Liver (tissue), 9 donors: ENCODE results near the gene ZDHHC4. TPM values are rescaled to one million over a fixed set of nuclear protein-coding genes. Genes with fewer than 3 reads are reported as not detected.
A peak's percentile ranks its signal among the peaks of the same experiment; 100 is the strongest.
"Not testable (repeated sequence)": the region's sequence is repeated elsewhere in the genome, so short reads cannot be mapped to it uniquely, and the experiment has no call there.

Experiments used
- DNase-seq: peaks from one replicate; pipeline ENCODE4 v3.0.0-alpha.2; 2017; ENCODE audit warnings: low spot score
- H3K27ac ChIP-seq, 2 donors: one replicate each; pipeline ENCODE4 v1.7.0; 2013; ENCODE audit warnings: inconsistent platforms in 2 of 2, low read length in 2 of 2, control low read depth in 1 of 2, low read depth in 1 of 2, mild to moderate bottlenecking in 1 of 2
- H3K27me3 ChIP-seq, 4 donors: one replicate each; pipeline versions ENCODE4 v1.6.1 to v1.7.0; 2013; ENCODE audit warnings: low read length in 3 of 4, inconsistent platforms in 1 of 4, mild to moderate bottlenecking in 1 of 4, moderate library complexity in 1 of 4; ENCODE audit not compliant: control insufficient read depth in 4 of 4, insufficient read depth in 4 of 4
- H3K36me3 ChIP-seq, 4 donors: one replicate each; pipeline versions ENCODE4 v1.6.1 to v1.7.0; 2013; ENCODE audit warnings: low read length in 3 of 4, mild to moderate bottlenecking in 3 of 4, low read depth in 1 of 4, moderate library complexity in 1 of 4; ENCODE audit not compliant: control insufficient read depth in 4 of 4, insufficient read depth in 3 of 4
- H3K4me1 ChIP-seq, 4 donors: one replicate each; pipeline versions ENCODE4 v1.6.1 to v1.7.0; 2013; ENCODE audit warnings: low read length in 3 of 4, mild to moderate bottlenecking in 3 of 4, moderate library complexity in 1 of 4; ENCODE audit not compliant: control insufficient read depth in 4 of 4, insufficient read depth in 4 of 4
- H3K4me3 ChIP-seq, 3 donors: one replicate each; pipeline versions ENCODE4 v1.6.1 to v1.7.0; 2013; ENCODE audit warnings: low read length in 3 of 3, control low read depth in 1 of 3, low read depth in 1 of 3, mild to moderate bottlenecking in 1 of 3
- H3K9ac ChIP-seq, 2 donors: one replicate each; pipeline ENCODE4 v1.7.0; 2013; ENCODE audit warnings: low read length in 2 of 2, mild to moderate bottlenecking in 2 of 2, moderate library complexity in 2 of 2, control low read depth in 1 of 2, low read depth in 1 of 2
- H3K9me3 ChIP-seq, 4 donors: one replicate each; pipeline versions ENCODE4 v1.6.1 to v1.7.0; 2013; ENCODE audit warnings: low read length in 3 of 4; ENCODE audit not compliant: control insufficient read depth in 4 of 4
- ATF3 ChIP-seq: IDR thresholded peaks from 2 replicates; pipeline ENCODE4 v1.6.1; 2016; ENCODE audit warnings: antibody characterized with exemption
- GABPA ChIP-seq, 2 donors: IDR thresholded peaks in 1 of 2; conservative IDR thresholded peaks in 1 of 2; 2 replicates each; pipeline ENCODE4 v1.6.1; 2016; ENCODE audit warnings: antibody characterized with exemption in 2 of 2, mild to moderate bottlenecking in 1 of 2, moderate library complexity in 1 of 2
- JUND ChIP-seq, 2 donors: IDR thresholded peaks; 2 replicates each; pipeline ENCODE4 v1.6.1; 2016; ENCODE audit warnings: antibody characterized with exemption in 2 of 2
- MAX ChIP-seq: IDR thresholded peaks from 2 replicates; pipeline ENCODE4 v1.6.1; 2016; ENCODE audit warnings: antibody characterized with exemption
- RXRA ChIP-seq, 2 donors: IDR thresholded peaks; 2 replicates each; pipeline ENCODE4 v1.6.1; 2017 to 2018; ENCODE audit warnings: antibody characterized with exemption in 2 of 2, mild to moderate bottlenecking in 1 of 2
- SP1 ChIP-seq: IDR thresholded peaks from 2 replicates; pipeline ENCODE4 v1.6.1; 2018; ENCODE audit warnings: antibody characterized with exemption, mild to moderate bottlenecking
- YY1 ChIP-seq: IDR thresholded peaks from 2 replicates; pipeline ENCODE4 v1.6.1; 2016; ENCODE audit warnings: antibody characterized with exemption, mild to moderate bottlenecking
- WGBS: extraction: QIAGEN DNeasy Blood & Tissue Kit; methylation state at CpG from one replicate; pipeline ENCODE4 v1.1.7; 2013; 5-methylcytosine and 5-hydroxymethylcytosine counted together
- polyA plus RNA-seq, 2 donors: library from polyadenylated mRNA; stranded (reverse) in 1 of 2; unstranded in 1 of 2; fragments of 200-250 nt in 1 of 2; fragments of >200 nt in 1 of 2; fragmentation: Nextera tagmentation in 1 of 2; extraction: Ambion mirVana in 1 of 2; gene quantifications; one replicate each; pipeline versions ENCODE4 v1.2.1 to v1.2.3, GENCODE V29; 2013 to 2015
- total RNA-seq, 2 donors: library from RNA; depleted of rRNA; stranded (reverse); fragments of >200 nt; gene quantifications; one replicate each; pipeline ENCODE4 v1.2.3, GENCODE V29; 2014
- TF ChIP-seq, protein P1 (sequence below): fragments of 150-350 bp; IDR thresholded peaks from 2 replicates; pipeline ENCODE4 v1.5.1; 2017; ENCODE audit warnings: improper control_type of control experiment, low read depth, low read length; ENCODE audit not compliant: missing input control
- TF ChIP-seq, protein P2 (sequence below): IDR thresholded peaks from 2 replicates; pipeline ENCODE4 v1.6.1; 2016; ENCODE audit warnings: antibody characterized with exemption, mild to moderate bottlenecking
- donor health status: healthy.
- donor health status: healthy.
- donor health status: healthy.
- donor health status: healthy.
- donor health status: healthy.

Gene ZDHHC4
- total and polyA plus RNA-seq, 4 donors, result 32.1 to 46.8 (median 34.9) TPM

- no peak overlapping the region for H3K4me3 ChIP-seq
- H3K4me1 ChIP-seq, result peaks cover 0 to 12% (median 9%) of the 10 kb centered on the region in 4 donors
- H3K27ac ChIP-seq, result no peak overlapping the region
- no peaks in the 10 kb centered on the region for H3K9me3 ChIP-seq
- H3K36me3 ChIP-seq, result peaks cover 12 to 41% (median 25%) of the 10 kb centered on the region in 4 donors
- no peak for TF ChIP-seq SP1
- TF ChIP-seq, protein P1, sequence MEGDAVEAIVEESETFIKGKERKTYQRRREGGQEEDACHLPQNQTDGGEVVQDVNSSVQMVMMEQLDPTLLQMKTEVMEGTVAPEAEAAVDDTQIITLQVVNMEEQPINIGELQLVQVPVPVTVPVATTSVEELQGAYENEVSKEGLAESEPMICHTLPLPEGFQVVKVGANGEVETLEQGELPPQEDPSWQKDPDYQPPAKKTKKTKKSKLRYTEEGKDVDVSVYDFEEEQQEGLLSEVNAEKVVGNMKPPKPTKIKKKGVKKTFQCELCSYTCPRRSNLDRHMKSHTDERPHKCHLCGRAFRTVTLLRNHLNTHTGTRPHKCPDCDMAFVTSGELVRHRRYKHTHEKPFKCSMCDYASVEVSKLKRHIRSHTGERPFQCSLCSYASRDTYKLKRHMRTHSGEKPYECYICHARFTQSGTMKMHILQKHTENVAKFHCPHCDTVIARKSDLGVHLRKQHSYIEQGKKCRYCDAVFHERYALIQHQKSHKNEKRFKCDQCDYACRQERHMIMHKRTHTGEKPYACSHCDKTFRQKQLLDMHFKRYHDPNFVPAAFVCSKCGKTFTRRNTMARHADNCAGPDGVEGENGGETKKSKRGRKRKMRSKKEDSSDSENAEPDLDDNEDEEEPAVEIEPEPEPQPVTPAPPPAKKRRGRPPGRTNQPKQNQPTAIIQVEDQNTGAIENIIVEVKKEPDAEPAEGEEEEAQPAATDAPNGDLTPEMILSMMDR, result peak; percentile 15
- 98% methylated on average over 4 of the region's 4 CpGs for WGBS
- H3K9ac ChIP-seq, result no peak overlapping the region
- DNase-seq, result no peak
- H3K27me3 ChIP-seq, result no peaks in the 10 kb centered on the region
These were observed 2.2 kb downstream of the ZDHHC4 start for GRCh38 chr7:6579446-6579845.

GRCh38 chr7:6585746-6586432 is 8.6 kb downstream of the ZDHHC4 start:
- not testable (repeated sequence) for H3K9ac ChIP-seq, H3K4me3 ChIP-seq, H3K27ac ChIP-seq, DNase-seq, H3K9me3 ChIP-seq, H3K27me3 ChIP-seq, H3K4me1 ChIP-seq
- WGBS, result 94% methylated on average over 8 of the region's 8 CpGs
- peaks cover 11 to 47% (median 29%) of the 10 kb centered on the region in 4 donors for H3K36me3 ChIP-seq

DNA sequence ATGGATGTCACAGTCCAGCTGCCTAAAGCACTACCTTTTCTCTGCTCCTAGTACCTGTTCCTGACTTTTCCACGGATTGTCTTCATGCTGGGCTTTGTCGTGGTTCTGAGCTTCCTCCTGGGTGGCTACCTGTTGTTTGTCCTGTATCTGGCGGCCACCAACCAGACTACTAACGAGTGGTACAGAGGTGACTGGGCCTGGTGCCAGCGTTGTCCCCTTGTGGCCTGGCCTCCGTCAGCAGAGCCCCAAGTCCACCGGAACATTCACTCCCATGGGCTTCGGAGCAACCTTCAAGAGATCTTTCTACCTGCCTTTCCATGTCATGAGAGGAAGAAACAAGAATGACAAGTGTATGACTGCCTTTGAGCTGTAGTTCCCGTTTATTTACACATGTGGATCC is 11.3 kb downstream of the ZDHHC4 start:
- no peaks in the 10 kb centered on the region for H3K27me3 ChIP-seq
- peaks cover 3 to 12% (median 11%) of the 10 kb centered on the region in 4 donors for H3K4me1 ChIP-seq
- TF ChIP-seq, protein P1, result no peak
- TF ChIP-seq SP1 (no peak), YY1 (no peak), RXRA (IDR thresholded peaks at IDR 0.05) (no peak), GABPA (IDR thresholded peaks at IDR 0.05 in 1 of 2, conservative IDR thresholded peaks at IDR 0.05 in 1 of 2) (no peak), ATF3 (no peak), MAX (no peak), JUND (IDR thresholded peaks at IDR 0.05) (no peak)
- TF ChIP-seq, protein P2, sequence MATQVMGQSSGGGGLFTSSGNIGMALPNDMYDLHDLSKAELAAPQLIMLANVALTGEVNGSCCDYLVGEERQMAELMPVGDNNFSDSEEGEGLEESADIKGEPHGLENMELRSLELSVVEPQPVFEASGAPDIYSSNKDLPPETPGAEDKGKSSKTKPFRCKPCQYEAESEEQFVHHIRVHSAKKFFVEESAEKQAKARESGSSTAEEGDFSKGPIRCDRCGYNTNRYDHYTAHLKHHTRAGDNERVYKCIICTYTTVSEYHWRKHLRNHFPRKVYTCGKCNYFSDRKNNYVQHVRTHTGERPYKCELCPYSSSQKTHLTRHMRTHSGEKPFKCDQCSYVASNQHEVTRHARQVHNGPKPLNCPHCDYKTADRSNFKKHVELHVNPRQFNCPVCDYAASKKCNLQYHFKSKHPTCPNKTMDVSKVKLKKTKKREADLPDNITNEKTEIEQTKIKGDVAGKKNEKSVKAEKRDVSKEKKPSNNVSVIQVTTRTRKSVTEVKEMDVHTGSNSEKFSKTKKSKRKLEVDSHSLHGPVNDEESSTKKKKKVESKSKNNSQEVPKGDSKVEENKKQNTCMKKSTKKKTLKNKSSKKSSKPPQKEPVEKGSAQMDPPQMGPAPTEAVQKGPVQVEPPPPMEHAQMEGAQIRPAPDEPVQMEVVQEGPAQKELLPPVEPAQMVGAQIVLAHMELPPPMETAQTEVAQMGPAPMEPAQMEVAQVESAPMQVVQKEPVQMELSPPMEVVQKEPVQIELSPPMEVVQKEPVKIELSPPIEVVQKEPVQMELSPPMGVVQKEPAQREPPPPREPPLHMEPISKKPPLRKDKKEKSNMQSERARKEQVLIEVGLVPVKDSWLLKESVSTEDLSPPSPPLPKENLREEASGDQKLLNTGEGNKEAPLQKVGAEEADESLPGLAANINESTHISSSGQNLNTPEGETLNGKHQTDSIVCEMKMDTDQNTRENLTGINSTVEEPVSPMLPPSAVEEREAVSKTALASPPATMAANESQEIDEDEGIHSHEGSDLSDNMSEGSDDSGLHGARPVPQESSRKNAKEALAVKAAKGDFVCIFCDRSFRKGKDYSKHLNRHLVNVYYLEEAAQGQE, result no peak
- DNase-seq, result no peak
- H3K27ac ChIP-seq, result no peak overlapping the region
- 78% methylated on average over 9 of the region's 9 CpGs for WGBS
- peaks cover 8 to 31% (median 20%) of the 10 kb centered on the region in 4 donors for H3K36me3 ChIP-seq
- H3K4me3 ChIP-seq, result no peak overlapping the region
- no peak overlapping the region for H3K9ac ChIP-seq
- no peaks in the 10 kb centered on the region for H3K9me3 ChIP-seq
